HG03045 (cell line): Measurements from ENCODE around the gene KLHL36.
"Not testable (repeated sequence)": the region's sequence is repeated elsewhere in the genome, so short reads cannot be mapped to it uniquely, and the experiment has no call there.

Source experiments
- ATAC-seq: cut with Tn5 transposase; IDR thresholded peaks from one replicate; pipeline ENCODE4 v1.9.1; 2021; ENCODE audit warnings: mild to moderate bottlenecking, moderate library complexity; ENCODE audit not compliant: unreplicated experiment

KLHL36 gene

DNA sequence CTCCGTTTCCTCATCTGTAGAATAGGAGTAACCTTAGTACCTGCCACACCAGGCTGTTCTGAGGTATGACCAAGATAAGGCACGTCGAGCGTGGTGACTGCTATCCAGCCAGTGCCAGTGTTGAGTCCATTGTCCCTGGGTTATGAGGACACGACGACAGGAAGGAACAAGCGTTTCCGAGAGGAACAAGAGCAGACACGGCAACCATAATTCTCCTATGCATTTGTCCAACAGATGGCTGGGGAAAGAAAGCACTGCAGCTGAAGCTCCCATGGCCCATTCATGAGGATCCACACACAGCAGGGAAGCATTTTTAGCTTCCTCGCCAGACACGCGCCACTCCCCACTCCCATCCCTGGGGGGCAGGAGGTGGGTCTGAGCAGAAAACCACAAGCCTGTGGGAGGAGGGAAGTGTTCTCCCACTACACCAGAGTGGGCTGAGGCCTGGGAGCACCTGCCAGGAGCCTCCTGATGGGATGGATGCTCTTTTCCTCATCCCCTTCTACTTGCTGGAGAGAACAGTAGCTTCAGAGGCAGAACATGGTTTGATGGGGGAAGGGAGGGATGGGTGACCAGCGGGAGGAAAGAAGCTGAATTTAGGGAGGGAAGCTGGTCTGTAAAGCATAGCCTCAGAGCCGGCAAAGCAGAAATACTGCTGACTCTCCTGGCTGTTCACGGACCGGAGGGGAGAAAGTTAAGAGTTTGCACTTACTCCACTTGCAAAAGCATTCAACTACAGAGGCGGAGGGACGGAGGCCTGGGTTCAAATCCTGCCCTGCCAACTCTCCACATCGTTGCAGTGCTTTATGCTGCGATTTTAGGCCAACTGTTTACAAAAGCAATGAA, 33.1 kb upstream of the KLHL36 start:
- ATAC-seq = no peak

DNA sequence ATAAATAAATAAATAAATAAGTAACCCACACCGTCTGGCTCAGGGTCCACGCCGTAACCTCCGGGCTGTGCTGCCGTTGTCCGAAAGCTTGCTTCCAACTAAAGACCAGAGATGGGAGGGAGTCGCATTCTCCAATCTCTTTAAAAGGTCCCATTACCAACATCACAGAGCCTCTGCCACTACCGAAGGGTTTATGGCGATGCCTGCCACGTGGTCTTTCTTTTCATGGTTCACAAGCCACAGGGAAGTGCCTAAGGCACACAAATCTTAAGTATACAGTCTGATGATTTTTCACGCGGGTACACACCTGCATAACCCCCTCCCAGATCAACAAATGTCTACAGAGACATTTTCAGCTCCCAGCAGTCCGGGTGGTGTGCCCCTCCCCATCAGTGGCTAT, 31.8 kb upstream of the KLHL36 start:
- ATAC-seq = no peak

DNA sequence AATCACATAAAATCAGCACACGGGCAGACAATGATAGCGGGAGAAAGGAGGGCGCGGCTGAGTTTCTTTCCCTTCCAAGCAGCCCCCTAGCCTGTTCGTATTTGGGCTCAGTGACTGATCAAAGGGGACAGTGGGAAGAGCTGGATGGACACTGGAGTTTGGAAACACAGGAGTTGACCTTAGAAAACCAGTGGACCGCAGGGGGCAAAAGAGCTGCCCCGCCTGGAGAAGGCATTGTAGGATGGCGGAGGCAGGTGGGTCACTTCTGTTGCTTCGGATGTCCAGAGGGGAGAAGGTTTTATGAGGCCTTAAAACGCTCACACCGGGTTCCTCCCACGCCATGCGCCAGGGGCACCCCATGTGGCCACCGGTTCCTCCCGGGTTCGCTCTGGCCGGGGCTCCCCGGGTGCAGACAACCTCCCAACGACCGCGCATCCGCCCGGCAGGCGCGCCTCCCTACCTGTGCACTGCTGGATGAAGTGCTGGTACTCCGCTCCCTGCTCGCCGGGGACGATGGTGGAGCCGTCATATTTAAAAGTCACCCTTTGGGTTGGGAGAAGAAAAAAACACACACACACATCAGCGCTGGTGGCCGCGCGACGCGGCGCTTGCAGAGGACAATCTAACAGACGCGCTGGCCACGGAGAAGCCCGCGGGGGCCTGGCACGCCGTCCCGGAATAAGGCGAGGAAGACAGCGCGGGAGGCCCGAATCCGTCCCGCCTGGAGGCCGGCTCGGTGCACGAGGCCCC, 31.1 kb upstream of the KLHL36 start:
- ATAC-seq = peak; percentile 37

DNA sequence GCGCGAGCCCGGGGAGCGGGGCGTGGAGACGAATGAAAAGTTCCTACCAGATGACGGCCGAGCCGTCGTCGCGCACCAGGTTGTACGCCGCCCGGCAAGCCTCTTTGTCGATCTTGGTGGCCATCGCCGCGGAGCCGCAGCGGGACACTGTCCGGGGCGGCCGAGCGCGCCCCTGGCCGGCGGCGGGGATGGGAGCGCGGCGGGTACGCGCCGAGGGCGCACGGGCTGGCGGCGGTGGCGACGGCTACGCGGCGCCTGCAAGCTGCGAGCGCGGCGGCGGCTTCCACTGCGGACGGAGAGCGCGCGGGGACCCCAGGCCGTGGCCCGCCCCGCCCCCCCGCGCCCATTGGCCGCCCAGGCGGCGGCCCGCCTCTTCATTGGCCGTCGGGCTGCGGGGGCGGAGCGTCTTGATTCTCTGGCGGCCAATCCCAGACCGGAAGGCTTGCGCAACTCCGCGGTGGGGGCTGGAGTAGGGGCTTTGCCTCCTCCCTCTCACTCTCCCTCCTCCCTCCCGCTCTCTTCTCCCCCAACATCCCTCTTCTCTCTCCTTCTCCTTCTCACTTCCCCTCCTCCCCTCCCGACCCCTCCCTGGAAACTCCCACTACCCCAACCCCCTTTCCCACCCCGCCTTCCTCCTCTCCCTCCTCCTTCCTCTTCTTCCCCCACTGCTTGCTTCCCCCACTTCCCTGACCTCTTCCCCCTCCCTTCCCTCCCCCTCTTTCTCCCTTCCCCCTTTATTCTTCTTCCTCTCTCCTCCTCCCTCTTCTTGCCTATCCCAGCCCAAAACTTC, 30.3 kb upstream of the KLHL36 start, which contains the start of gene COTL1:
COTL1 (minus strand) TSS at position 288 of the 790 bp plus-strand sequence; CDS start at position 124, 164 bp downstream.
- ATAC-seq = peak; percentile 76

DNA sequence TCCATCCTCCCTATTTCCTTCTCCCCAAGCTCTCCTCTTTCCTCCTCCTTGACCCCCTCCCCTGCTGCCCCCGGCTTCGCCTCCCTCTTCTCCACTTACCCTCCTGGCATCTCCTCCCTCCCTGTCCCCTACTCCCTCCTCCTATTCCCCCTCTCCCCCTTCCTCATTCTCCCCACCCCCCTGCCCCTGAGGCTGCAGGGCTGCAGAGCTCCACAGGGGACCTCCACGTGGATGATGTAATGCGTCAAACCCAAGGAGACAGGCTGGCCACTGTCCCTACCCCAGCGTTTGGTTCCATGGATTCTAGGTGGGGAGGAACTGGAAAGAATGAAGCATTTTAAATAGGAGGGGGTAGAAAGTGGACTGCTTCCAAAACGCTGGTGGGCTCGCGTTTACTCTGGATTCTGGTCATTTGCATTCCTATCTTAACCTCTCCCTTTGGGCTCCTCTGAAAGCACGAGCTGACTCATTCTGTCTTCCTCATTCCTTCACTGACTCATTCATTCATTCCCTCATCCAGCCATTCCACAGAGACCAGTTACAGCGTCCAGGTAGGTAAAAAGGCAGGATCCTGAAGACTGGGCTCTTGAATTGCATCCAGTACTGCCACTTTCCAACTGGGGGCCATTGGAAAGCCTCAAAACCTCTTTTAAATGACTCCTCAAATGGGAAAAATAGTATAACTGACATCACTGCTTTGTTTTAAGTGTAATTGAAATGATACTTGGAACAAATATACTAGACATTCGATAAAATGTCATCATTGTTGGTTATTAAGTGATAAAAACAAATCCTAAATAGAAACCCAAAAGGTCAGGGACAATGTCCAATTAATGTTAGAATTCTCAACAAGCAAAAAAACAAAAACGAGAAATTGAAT, 29.5 kb upstream of the KLHL36 start:
- no peak for ATAC-seq

DNA sequence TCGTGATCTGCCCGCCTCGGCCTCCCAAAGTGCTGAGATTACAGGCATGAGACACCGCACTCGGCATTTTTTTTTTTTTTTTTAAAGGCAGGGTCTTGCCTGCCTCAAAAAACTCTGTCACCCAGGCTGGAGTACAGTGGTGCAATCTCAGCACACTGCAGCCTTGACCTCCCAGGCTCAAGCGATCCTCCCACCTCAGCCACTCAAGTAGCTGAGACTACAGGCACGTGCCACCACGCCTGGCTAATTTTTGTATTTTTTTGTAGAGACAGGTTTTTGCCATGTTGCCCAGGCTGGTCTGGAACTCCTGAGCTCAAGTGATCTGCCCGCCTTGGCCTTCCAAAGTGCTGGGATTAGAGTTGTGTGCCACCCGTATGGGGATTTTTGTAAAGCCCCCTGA, 27.4 kb upstream of the KLHL36 start:
- not testable (repeated sequence) for ATAC-seq

DNA sequence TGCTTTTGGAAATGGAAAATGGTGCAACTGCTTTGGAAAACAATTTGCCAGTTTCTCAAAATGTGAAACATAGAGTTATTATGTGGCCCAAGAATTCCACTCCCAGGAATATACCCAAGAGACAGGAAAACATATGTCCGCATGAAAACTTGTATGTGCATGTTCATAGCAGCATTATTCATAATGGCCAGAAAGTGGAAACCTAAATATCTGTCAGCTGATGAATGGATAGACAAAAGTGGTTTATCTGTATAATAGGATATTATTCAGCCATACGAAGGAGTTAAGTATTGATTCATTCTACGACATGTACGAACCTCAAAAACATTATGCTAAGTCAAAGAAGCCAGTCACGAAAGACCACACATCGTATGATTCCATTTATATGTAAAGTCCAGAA, 22.8 kb upstream of the KLHL36 start:
- ATAC-seq = no peak

DNA sequence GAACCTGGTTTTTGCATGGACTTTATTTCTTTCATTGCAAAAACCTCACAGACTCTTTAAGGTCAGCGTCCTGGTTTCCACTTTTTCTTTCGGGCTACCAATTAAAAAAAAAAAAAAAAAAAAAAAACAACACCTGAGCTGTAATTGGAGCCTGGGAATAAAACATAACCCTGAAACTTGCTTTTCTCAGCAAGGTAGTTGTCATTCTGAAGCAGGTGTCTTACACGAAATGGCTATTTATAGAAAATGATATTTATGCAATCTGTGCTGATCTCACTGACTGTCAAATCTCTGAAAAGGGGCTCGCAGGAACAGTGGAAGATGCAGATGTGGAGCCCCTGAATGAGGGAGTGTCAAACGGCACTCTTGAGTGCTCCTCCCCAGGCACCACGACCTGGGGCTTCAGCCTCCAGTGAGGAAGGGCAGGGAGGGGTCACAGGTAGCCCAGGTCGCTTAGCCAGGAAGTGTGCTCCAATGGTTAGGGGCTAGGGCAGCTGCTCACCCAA, 20.0 kb upstream of the KLHL36 start:
- ATAC-seq = no peak

DNA sequence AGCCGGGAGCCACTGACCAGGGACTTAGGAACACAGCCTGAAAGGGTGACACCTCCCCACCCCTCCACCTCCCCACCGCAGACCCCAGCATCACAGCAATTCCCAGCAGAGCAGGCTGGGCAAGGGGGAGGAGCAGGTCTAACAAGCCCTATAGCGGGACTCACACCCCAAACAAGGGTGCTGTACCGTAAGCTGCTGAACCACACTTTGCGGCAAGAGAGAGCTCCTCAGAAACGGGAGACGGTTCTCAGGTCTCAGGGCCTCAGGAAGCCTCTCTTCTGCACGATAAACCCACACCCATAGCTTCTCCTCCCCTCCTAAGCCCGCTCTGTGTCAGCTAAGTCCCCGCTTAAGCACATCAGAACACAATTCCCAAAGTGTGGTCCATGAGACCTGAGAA, 18.7 kb upstream of the KLHL36 start:
- no peak for ATAC-seq

DNA sequence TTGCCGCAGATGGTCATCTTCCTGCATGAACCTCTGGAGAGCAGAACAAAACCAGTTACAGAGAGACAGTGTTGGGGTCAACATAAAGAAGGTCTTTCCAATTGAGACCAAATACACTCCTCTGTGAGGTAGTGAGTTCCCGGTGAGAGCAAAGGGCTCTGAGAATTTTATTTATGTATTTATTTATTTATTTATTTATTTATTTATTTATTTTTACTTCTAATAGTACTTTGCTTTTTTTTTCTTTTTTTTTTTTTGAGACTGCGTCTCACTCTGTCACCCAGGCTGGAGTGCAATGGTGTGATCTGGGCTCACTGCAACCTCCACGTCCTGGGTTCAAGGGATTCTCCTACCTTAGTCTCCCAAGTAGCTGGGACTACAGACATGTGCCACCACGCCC, 18.3 kb upstream of the KLHL36 start:
- no peak for ATAC-seq

DNA sequence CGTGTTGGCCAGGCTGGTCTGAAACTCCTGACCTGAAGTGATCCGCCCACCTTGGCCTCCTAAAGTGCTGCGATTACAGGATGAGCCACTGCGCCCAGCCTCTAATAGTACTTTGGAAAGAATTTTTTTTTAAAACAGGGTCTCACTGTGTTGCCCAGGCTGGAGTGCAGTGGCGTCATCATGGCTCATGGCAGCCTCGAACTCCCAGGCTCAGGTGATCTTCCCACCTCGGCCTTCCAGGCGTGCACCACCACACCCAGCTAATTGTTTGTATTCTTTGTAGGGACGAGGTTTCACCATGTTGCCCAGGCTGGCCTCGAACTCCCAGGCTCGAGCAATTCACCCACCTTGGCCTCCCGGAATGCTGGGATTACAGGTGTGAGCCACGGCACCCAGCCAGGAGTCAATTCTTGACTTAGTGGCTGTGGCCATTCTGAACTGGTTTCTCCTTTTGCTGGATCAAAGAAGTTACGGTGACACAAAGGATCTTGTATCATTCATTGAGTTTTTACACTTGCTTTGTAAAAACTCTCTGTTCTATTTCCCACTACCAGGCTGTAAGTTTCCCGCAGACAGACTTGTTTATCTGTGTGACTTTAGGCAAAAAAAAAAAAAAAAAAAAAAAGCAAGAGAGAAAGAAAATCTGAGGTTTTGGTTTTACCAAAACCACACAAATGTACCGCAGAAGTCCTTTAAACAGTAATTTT, 17.7 kb upstream of the KLHL36 start:
- no peak for ATAC-seq

DNA sequence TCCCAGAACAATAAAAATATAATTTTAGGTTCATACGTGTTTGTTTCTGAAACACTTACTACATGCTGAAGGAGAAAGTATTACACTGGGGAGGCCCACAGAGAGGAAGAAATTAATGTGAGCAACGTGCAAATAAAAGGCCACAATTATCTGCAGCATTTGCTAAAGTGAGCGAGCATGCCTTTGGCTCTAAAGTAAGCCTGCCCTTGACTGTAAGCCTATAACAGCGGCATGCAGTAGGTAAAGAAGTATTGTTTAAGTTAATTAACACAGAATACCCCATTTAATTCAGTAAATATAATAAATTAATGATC, 17.2 kb upstream of the KLHL36 start:
- ATAC-seq = no peak

DNA sequence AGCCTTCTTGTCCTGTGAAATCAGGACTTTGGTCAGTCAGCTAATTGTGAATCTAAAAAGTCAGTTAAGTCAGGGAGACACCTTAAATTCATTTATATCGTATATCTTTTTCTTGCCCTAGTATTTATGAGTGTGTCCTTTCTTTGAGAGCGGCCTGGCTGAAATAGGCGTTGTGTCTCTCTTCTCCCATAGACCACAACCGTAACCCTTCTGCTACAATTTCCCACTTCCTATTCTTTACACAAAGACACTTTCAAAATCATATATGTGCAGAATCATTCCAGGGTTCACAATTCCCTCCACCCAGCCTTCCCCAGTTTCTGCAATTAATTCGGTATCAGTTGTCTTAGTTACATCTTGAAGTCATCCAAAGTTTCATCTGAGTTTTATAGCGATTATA, 16.4 kb upstream of the KLHL36 start:
- ATAC-seq = no peak

DNA sequence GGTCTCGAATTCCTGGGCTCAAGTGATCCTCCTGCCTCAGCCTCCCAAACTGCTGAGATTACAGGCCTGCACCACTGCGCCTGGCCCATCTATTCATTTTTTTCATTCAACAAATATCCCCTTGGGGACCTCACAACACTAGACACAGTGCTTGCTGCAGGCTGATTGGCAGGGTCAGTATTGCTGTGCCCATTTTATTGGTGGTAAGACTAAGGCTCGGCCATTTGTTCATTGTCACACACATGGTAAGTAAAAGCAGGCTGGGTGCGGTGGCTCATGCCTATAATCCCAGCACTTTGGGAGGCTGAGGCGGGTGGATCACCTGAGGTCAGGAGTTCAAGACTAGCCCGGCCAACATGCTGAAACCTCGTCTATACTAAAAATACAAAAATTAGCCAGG, 15.4 kb upstream of the KLHL36 start:
- not testable (repeated sequence) for ATAC-seq

DNA sequence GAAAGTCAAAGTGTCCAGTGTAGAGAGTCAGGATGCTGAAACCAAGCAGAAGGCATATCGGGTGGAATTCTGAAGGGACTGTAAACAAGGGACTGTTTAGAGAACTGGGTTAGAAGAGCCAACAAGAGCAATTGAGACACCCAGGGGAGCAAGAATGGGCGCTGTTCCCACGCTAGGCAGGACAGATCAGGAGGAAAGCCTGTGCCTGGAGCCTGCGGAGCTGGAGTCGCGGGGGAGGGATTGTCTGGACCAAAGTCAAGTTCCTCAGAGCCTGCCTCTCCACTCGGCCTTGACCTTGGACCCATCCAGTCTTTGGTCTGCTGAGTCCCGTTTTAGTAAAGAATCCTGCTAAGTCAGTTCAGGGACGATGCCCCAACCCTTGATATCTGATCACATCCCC, 14.7 kb upstream of the KLHL36 start:
- ATAC-seq = no peak

DNA sequence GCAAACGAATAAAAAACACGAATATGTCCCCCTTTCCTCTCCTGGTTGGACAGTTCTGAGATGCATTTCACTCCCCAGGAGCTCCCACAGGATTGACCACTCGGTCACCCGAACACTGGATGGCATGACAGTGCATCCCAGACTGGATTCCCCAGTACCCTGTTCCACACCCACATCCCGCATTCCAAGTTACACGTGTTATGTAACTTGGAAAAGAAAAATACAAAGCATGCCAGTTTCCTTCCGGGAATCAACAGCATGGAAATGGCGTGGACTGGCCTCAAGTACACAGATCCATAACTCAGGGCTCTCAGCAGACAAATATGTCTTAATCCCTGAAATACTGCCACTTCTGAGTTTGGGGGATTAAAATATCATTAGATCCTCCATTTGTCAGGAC, 12.6 kb upstream of the KLHL36 start:
- ATAC-seq = no peak

DNA sequence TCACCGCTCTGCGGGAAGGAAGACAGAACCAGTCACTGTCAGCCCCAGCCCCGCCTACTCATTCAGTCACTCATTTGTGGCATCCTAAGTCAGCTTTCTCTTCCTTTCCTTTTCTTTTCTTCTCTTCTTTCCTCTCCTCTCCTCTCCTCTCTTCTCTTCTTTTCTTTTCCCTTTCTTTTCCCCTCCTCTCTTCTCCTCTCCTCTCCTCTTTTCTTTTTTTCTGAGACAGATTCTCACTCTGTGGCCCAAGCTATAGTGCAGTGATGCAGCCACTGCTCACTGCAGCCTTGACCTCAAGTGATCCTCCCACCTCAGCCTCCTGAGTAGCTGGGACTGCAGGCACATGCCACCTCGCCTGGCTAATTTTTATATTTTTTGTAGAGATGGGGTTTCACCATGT, 10.6 kb upstream of the KLHL36 start:
- no peak for ATAC-seq

DNA sequence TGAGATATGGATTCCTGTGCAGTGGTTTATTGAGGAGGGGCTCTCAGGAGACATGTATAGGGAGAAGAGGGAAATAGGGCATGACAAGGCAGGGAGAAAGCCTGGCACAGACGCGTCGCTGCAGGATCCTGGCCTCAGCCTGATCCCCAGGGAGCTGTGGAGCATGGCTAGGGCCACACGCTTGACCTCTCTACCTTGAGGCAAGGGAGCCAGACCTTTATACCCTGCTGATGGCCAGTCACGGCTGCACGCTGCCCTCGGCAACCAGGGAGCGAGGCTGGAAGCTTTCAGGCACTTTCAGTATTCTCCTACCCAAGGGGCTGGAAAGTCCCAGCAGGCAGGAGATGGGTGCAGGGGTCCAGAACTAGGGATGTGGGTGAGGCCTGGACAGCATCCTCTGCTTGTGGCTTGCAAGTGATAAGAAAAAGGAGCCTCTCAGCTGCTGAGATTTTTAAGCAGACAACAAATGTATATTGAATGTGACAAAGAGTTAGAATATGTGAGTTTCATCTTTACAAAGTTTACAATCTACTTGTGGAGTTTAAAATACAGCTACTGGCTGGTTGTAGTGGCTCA, 10.0 kb upstream of the KLHL36 start:
- ATAC-seq = no peak

DNA sequence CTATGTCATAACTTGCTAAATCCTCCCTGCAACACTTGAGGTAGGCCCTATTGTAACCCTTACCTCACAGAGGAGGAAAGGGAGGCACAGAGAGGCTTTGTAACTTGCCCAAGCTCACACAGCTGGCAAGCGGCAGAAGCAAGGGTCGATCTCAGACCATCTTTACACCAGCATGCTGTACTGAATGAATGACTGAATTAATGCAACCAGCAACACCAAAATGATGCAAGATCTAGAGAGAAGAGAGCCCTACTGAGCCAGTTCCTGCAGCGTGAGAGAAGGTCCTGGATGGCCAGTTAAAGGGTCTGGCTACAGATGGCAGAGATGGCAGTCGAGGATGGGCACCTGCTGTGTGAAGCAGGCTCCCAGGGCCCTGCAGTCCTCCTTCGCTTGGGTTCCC, 8.2 kb upstream of the KLHL36 start:
- no peak for ATAC-seq
